Fibroblast of skin of abdomen (primary cell): Measurements from ENCODE around the gene LHFPL2. TPM values are rescaled to one million over a fixed set of nuclear protein-coding genes. Genes with fewer than 3 reads are reported as not detected.
A peak's percentile ranks its signal among the peaks of the same experiment; 100 is the strongest.
"Not testable (repeated sequence)": the region's sequence is repeated elsewhere in the genome, so short reads cannot be mapped to it uniquely, and the experiment has no call there.

Source experiments
- DNase-seq: peaks from one replicate; pipeline ENCODE4 v3.0.0-alpha.2; 2013
- polyA plus RNA-seq, 2 experiments: library from polyadenylated mRNA; unstranded; fragments of 120-200 nt; gene quantifications; one replicate each; pipeline ENCODE4 v1.2.1, GENCODE V29; 2013; ENCODE audit not compliant: insufficient read length in 2 of 2

LHFPL2 gene, protein sequence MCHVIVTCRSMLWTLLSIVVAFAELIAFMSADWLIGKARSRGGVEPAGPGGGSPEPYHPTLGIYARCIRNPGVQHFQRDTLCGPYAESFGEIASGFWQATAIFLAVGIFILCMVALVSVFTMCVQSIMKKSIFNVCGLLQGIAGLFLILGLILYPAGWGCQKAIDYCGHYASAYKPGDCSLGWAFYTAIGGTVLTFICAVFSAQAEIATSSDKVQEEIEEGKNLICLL
- 25.0 TPM for polyA plus RNA-seq (2013, experiment 1 of 2; ENCODE audit: insufficient read length)
- 22.5 TPM for polyA plus RNA-seq (2013, experiment 2 of 2; ENCODE audit: insufficient read length)

DNA sequence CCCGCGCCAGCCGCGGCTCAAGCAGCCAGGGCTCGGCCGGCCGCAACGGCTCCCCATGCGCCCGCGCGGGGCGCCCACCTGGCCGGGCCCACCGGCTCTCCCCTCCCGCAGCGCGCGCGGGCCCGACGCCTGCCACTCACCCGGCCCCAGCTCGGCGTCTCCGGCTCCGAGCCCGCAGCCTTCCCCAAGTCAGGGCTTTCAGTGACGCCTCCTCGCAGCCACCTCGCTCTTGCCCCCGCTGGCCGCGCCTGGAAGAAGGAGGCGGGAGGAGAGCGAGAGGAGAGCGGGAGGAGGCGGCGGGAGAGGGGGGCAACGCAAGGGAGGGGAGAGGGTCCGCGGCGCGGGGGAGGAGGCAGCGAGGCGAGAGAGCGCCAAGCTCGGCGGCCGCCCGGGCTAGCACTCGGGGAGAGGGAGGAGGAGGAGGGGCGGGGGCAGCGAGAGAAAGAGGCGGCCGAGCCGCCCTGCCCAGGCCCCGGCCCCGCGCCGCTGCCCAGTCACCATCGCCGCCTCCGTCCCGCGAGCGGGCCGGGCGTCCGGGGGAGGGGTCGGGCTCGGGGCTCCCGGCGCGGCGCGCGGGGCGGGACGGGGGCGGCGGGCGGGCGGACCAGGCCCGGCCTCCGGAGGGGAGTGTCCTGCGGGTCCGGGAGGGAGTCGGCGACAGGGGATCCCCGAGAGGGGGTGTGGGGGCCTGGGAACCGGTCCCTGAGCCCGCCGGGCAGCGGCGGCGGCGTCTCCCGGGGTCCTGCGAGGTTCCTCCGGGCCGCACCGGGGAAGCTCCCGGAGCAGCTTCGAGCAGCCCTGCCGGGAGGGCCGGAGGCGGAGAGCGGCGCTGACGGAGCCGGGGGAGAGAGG, at the start of gene LHFPL2:
LHFPL2 (minus strand) TSS at position 414 of the 852 bp plus-strand sequence. CDS start 138,559 bp downstream, outside the sequence.
- peak; percentile 67 for DNase-seq

DNA sequence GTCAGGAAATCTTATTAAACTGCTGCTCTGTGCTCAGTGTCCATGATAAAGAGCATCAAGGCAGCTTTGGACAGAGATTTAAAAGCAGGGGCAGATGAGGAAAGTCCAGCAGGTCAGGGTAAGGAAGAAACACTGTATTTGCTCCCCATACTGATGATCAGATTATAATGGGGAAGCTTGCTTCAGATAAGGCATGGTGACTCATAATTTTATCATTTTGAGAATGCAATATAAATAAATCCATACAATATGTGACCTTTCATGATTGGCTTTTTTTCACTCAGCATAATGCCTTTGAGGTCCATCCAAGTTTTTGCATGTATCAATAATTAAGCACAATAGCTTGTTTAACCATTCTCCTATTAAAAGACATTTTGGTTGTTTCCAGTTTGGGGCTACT, 48.1 kb upstream of the LHFPL2 start:
- DNase-seq, result no peak

DNA sequence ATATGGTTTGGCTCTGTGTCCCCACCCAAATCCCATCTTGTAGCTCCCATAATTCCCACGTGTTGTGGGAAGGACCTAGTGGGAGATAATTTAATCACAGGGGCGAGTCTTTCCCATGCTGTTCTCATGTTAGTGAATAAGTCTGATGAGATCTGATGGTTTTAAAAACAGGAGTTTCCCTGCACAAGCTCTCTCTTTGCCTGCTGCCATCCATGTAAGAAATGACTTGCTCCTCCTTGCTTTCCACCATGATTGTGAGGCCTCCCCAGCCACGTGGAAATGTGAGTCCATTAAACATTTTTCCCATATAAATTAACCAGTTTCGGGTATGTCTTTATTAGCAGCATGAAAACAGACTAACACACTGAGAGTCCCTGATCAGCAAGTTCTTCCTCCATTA, 47.5 kb upstream of the LHFPL2 start:
- not testable (repeated sequence) for DNase-seq

DNA sequence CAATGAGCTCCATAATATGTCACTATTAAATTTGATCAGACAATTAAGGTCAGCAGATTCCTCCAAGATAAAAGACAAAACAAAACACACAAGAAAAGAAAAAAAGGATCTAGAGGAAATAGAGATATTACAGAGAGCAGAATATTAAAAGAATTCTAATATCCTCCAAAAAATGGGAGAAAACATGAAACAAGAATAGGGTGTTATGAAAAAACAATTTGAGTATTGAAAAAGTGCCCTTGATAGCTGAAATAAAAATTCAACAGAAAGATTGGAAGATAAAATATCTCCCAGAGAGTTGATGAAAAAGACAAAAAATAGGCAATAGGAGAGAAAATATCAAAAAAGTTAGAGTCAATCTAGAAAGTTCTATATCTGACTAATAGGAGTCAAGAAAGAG, 44.8 kb upstream of the LHFPL2 start:
- no peak for DNase-seq

DNA sequence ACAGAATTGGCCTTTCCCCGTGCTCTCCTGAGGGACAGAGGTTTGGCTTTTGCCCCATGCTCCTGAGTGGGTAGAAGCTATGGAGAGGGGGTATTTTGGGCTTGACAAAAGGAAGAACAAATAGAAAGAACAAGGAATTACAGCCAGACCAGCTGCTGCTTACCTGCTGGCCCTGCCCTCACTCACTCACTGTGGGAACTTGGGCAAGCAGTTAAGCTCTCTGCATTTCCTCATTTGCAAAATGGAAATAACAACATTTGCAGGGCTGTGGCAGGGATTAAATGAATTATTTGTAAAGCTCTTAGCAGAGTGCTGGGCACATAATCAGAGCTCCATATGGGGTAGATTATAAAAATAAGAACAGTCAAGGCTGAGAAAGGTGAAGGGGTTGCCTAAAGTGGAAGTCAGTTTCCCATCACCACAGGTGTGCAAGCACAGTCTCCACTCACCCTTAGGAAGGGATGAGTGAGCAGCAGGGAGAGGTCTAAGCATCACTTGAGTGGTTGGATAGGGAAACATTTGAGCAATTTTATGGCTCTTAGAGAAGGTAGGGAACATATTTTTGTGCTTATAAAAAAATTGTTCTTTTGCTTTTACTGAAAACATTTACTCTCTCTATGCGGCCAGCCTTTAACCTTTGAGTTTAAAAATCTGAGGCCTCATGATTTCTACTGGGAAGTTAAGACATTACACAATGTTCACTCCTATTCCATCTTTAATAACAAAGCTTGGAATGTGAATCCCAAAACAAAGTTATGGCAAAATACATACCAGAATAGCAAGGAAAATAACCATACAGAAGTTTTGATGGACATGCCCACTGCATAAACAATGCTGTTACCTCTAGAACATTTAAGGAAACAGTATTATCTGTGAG, 42.8 kb upstream of the LHFPL2 start:
- no peak for DNase-seq

DNA sequence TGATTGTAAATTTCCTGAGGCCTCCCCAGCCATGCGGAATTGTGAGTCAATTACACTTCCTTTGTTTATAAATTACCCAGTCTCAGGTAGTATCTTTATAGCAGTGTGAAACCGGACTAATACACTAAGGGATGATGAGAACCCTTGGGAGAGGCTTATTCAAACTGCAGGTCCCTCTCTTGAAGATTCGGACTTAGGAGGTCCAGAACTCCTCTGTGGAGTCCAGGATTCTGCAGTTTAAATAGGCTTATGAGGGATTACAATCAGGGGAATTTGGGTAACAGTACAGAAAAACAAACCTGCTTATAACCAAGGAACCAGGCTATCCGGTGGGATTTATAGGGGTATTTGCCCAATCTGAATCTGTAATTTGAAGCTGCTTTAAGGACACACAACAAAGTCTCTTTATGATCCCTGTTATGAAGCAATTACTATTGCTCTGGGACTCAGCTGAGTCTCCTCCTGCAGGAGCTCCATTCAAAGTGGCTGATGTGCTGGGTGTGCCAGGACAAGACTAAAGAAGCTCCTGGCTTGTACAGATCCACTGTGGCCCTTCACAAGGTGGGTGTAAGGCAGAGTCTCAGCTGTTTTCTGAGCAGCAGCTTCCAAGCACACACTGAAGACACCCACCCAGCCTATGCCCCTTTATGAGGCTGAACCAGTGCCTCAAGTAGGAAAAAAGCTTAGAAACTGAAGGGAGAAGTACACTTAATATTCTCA, 41.8 kb upstream of the LHFPL2 start:
- DNase-seq, result no peak

DNA sequence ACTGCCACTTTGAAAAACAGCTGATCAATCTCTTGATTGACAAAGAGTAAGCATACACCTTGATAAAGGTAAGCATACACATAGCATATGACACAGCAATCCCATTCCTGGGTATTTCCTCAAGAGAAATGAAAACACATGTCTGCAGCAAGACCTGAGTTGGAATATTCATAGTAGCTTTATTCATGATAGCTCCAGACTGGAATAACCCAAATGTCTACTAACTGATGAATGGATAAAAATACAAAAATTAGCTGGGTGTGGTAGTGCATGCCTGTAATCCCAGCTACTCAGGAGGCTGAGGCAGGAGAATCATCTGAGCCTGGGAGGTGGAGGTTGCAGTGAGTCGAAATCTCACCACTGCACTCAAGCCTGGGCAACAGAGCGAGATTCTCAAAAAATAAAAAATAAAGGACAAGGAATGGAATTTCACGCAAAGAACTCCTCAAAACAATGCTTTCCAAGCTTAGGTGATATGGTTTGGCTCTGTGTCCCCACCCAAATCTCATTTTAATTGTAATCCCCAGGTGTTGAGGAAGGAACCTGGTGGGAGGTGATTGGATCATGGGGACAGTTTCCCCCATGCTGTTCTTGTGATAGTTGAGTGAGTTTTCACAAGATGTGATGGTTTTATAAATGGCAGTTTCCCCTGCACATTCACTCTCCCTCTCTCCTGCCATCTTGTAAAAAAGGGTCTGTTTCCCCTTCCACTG, 41.1 kb upstream of the LHFPL2 start:
- no peak for DNase-seq

DNA sequence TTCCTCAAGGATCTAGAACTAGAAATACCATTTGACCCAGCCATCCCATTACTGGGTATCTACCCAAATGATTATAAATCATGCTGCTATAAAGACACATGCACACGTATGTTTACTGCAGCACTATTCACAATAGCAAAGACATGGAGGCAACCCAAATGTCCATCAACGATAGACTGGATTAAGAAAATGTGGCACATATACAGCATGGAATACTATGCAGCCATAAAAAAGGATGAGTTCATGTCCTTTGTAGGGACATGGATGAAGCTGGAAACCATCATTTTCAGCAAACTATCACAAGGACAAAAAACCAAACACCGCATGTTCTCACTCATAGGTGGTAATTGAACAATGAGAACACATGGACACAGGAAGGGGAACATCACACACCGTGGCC, 38.9 kb upstream of the LHFPL2 start:
- DNase-seq, result not testable (repeated sequence)

DNA sequence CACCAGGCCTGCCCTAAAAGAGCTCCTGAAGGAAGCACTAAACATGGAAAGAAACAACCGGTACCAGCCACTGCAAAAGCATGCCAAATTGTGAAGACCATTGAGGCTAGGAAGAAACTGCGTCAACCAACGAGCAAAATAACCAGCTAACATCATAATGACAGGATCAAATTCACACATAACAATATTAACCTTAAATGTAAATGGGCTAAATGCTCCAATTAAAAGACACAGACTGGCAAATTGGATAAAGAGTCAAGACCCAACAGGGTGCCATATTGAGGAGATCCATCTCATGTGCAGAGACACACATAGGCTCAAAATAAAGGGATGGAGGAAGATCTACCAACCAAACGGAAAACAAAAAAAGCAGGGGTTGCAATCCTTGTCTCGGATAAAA, 35.3 kb upstream of the LHFPL2 start:
- not testable (repeated sequence) for DNase-seq

DNA sequence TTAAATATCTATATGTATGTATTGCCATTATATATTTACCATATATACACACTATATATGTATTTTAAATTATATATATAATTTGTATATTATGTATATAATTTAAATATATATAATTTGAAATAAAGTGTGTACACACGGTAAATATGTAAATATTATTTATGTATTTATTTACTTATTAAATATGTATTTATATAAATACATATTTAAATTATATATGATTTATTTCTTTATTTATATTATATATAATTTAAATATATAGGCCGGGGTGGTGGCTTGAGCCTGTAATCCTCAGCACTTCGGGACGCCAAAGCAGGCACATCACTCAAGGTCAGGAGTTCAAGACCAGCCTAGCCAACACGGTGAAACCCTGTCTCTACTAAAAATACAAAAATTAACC, 31.3 kb upstream of the LHFPL2 start:
- DNase-seq, result no peak

DNA sequence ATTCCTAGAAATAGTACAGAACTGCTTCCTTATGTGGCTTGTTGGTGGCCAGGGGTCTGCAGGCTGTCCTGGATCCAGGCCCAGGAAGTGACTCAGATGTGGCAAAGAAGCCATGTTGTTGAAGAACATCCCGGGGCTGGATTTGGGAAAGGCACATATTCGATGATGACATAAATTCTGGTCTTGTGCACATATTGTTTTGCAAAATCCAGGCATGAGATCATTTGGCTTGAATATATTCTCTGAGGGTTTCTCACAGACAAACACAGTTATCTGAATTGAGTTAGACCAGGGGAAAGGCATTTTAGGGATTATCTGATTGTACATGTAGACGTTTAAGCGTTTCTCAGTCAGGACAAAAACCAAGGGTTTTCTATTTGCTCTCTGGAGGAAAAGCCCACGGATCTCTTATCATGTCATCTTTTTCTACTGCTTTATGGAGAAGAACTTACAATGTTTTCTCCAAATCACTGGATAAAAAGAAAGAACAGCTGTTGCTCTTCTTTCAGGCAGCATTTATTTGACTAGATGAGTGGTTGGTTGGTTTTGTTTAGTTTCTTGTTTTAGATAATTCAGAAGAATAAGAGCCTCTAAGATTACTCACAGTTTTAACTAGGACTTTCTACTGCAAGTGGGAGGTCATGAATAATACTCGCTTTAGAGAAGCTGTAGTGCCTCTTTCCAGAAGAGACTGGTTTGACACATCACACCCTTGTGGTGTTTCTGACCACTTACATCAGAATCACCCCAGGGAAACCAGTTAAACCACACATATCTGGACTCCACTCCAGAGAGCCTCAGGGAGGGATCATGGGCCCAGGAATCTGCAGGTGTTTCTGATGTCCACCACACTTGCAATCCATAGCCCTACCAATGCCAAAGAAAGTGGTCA, 29.5 kb upstream of the LHFPL2 start:
- peak; percentile 97 for DNase-seq

DNA sequence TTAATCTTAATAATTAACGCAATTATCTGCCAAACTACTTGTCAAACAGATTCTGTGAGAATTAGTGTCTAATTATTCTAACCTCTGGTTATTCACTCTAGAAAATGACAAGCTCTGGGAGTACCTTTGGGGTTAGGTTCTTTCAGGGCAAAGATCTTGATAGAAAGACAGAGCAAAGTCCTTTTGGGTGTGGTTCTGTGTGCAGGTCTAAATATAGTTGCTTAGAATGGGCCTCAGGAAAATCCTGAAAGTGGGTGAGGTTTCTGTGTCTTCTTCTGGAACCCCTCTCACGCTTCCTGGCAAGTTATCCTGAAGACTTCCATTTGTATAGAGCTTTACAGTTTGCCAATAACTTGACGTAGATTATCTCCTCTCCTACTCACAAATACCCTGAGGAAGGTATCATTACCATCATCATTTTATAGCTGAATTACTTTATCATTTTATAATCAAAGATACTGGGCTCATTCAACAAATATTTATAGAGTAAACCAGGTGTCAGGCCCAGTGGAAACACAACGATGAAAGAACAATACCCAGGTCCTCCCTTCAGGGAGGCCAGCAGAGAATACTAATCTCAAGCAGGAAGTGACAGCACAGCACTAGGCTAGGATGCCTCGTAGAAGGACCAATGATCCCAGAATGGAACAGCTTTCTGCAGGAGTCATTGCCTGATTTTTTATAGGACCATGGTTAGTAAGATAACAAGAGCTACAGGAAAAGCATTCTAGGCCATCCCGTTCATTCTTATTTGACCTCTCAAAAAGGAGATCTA, 27.6 kb upstream of the LHFPL2 start:
- no peak for DNase-seq

DNA sequence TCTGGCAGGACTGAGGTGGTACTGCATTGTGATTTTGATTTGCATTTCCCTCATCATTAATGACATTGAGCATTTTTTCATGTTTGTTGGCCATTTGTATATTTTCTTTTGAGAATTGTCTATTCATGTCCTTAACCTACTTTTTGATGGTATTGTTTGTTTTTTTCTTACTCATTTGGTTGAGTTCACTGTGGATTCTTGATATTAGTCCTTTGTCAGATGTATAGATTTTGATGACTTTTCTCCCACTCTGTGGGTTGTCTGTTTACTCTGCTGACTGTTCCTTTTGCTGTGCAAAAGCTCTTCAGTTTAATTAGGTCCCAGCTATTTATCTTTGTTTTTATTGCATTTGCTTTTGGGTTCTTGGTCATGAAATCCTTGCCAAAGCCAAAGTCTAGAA, 25.3 kb upstream of the LHFPL2 start:
- not testable (repeated sequence) for DNase-seq

DNA sequence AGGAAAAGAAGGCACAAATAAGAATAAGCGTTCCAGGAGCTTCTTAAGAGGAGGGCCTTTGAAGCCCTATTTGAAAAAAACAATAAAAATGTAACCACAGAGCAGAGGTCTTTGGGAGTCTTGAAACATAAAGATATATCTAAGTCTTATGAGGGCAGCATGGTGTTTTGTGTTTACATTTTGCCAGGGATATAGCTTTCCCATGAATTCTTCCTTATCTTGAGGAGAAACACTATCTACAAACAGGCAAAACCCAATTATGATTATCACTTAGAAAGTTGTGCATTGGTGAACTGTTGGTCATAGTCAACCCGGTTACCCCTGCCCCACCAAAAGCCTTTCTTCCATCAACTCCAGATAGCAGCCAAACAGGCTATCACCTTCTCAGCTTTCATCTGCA, 23.6 kb upstream of the LHFPL2 start:
- no peak for DNase-seq

DNA sequence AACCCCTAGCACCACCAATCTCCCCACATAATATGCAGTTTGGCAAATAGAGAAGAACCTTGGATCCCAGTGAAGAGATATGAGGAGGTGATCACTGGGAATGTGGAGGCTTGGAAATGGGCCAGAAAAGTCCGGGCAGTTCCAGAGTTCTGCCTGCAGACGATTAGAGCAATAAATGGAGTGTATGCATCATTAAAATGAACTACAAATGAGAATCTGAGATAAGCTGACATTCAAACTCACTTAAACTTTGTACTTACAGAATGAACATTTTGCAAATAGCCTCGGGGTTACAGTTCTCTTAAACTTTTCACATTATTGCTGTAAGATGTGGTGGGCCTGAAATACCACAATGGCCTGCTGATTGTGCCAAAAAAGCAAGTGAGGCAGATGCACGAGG, 23.0 kb upstream of the LHFPL2 start:
- peak; percentile 43 for DNase-seq

DNA sequence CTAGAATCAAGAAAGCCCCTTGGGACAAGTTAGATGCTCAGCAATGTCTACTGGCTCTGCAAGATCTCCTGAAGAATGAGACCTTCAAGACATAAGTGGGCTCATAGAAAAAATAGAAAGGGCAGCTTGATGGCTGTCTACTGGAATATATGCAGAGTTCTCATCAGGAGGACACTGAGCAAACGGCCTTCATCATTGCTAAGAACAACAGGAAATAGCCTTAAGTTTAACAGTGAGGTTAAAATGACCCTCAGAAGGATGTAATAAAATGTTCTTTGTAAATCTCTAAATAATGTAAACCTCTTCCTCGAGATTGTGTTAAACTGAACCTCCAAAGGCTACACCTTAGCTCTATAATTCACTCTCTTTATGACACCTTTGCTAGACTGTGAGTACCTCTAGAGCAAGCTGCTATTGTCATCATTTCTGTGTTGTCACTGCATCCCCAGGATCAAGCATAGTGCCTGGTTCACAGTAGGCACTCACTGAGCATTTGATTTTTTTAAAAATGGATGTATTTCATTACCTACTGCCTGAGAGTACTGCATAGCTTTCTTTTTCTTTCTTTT, 22.2 kb upstream of the LHFPL2 start:
- DNase-seq, result no peak

DNA sequence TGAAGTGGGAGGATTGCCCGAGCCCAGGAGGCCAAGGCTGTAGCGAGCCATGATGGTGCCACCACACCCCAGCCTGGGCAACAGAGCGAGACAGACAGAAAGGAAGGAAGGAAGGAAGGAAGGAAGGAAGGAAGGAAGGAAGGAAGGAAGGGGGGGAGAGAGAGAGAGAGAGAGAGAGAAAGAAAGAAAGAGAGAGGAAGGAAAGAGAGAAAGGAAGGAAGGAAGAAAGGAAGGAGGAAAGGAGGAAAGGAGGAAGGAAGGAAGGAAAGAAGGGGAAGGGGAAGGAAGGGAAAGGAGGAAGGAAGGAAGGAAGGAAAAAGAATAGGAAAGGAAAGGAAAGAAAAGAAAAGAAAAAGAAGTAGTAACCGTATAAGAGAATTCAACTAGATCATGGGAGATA, 20.8 kb upstream of the LHFPL2 start:
- DNase-seq, result no peak

DNA sequence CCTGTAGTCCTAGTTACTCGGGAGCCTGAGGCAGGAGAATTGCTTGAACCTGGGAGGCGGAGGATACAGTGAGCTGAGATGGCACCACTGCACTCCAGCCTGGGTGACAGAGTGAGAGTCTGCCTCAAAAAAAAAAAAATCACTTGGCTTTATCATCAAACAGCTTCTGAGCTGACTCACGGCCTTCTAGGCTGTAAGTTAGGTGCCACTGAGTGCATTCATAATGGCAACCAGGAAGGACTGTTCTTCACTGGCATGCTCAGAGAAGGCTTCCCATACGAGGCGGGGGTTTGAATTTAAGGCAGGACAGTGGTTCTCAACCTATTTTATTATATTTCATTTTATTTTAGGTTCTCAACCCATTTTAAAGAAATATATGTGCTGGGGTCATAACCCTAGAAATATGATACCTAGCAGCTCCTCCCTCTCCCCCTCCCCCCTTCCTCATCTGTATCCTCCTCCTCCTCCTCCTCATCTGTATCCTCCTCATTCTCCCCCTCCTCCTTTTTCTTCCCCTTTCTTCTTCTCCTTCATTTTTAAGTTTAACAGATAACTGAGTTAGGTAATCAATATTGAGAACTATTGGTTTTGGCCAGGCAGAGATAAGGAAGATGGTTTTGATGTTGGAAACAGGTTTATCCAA, 19.0 kb upstream of the LHFPL2 start:
- no peak for DNase-seq

DNA sequence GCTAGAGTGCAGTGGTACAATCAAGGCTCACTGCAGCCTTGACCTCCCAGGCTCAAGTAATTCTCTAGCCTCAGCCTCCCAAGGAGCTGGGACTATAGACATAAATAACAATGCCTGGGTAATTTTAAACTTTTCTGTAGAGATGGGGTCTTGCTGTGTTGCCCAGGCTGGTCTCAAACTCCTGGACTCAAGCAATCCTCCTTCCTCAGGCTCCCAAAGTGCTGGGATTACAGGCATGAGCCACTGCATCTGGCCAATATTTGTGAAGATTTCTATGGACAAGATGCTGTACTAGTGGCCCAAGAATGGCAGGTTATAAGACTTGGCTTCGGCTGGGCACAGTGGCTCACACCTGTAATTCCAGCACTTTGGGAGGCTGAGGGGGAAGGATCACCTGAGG, 18.4 kb upstream of the LHFPL2 start:
- not testable (repeated sequence) for DNase-seq
